ENCODE data around the gene EVC2.
"Not testable (repeated sequence)": the region's sequence is repeated elsewhere in the genome, so short reads cannot be mapped to it uniquely, and the experiment has no call there.

EVC2 gene

GRCh38 chr4:5615496-5616075, 92.8 kb downstream of the EVC2 start:
- Histone ChIP-seq H3K4me1 (ENCODE audit: low read length) (no peaks in the 10 kb centered on the region), H3K4me3 (ENCODE audit: low read length) (no peak overlapping the region), H3K9me3 (replicated peaks; ENCODE audit: insufficient read depth, low read length) (no peaks in the 10 kb centered on the region), H3K79me2 (ENCODE audit: low read length) (no peaks in the 10 kb centered on the region), H3F3A (ENCODE audit: insufficient read depth, low read length) (no peaks in the 10 kb centered on the region), H3K36me3 (replicated peaks; ENCODE audit: insufficient read depth, low read length) (no peaks in the 10 kb centered on the region; the same call in 1 of the 2 replicates), H3K4me2 (ENCODE audit: low read depth, low read length) (no peak overlapping the region), H3K27ac (ENCODE audit: low read length) (no peak overlapping the region), H3K27me3 (replicated peaks; ENCODE audit: insufficient read depth, low read length) (no peaks in the 10 kb centered on the region), H3K9ac (ENCODE audit: low read length) (no peak overlapping the region), H3K9me2 (replicated peaks; ENCODE audit: insufficient read depth, low read length) (no peaks in the 10 kb centered on the region), H2AFZ (ENCODE audit: low read length) (no peak overlapping the region), H4K20me1 (ENCODE audit: insufficient read depth, low read length) (no peaks in the 10 kb centered on the region)
- DNase-seq = no peak
- no peak for TF ChIP-seq EZH2phosphoT487 (IDR thresholded peaks at IDR 0.05; ENCODE audit: low read length)
- no peak for TF ChIP-seq EZH2 (optimal IDR thresholded peaks at IDR 0.05; ENCODE audit: low read depth, low read length)
- no peak for TF ChIP-seq CTCF (IDR thresholded peaks at IDR 0.05; ENCODE audit: low read length)

GRCh38 chr4:5611750-5612149, 96.6 kb downstream of the EVC2 start:
- H3K4me2 ChIP-seq (ENCODE audit: low read depth, low read length) = no peak overlapping the region
- H3K4me3 ChIP-seq (ENCODE audit: low read length) = no peak overlapping the region
- no peak for TF ChIP-seq EZH2phosphoT487 (IDR thresholded peaks at IDR 0.05; ENCODE audit: low read length)
- no peak for TF ChIP-seq CTCF (IDR thresholded peaks at IDR 0.05; ENCODE audit: low read length)
- no peak for TF ChIP-seq EZH2 (optimal IDR thresholded peaks at IDR 0.05; ENCODE audit: low read depth, low read length)
- H2AFZ ChIP-seq (ENCODE audit: low read length) = no peak overlapping the region
- no peaks in the 10 kb centered on the region; the same call in 1 of the 2 replicates for H3K36me3 ChIP-seq (replicated peaks; ENCODE audit: insufficient read depth, low read length)
- no peaks in the 10 kb centered on the region for H3K9me2 ChIP-seq (replicated peaks; ENCODE audit: insufficient read depth, low read length)
- no peak for DNase-seq
- no peak overlapping the region for H3K9ac ChIP-seq (ENCODE audit: low read length)
- H3K79me2 ChIP-seq (ENCODE audit: low read length) = no peaks in the 10 kb centered on the region
- H3F3A ChIP-seq (ENCODE audit: insufficient read depth, low read length) = no peaks in the 10 kb centered on the region
- no peak overlapping the region for H3K27ac ChIP-seq (ENCODE audit: low read length)
- no peaks in the 10 kb centered on the region for H3K9me3 ChIP-seq (replicated peaks; ENCODE audit: insufficient read depth, low read length)
- no peaks in the 10 kb centered on the region for H4K20me1 ChIP-seq (ENCODE audit: insufficient read depth, low read length)
- no peaks in the 10 kb centered on the region for H3K27me3 ChIP-seq (replicated peaks; ENCODE audit: insufficient read depth, low read length)
- H3K4me1 ChIP-seq (ENCODE audit: low read length) = no peaks in the 10 kb centered on the region

- no peak overlapping the region for H2AFZ ChIP-seq (ENCODE audit: low read length)
- no peaks in the 10 kb centered on the region for H4K20me1 ChIP-seq (ENCODE audit: insufficient read depth, low read length)
- H3K4me1 ChIP-seq (ENCODE audit: low read length) = no peaks in the 10 kb centered on the region
- no peaks in the 10 kb centered on the region for H3K9me2 ChIP-seq (replicated peaks; ENCODE audit: insufficient read depth, low read length)
- no peaks in the 10 kb centered on the region for H3K79me2 ChIP-seq (ENCODE audit: low read length)
- TF ChIP-seq CTCF (IDR thresholded peaks at IDR 0.05; ENCODE audit: low read length) = no peak
- no peak for TF ChIP-seq EZH2phosphoT487 (IDR thresholded peaks at IDR 0.05; ENCODE audit: low read length)
- no peak for TF ChIP-seq EZH2 (optimal IDR thresholded peaks at IDR 0.05; ENCODE audit: low read depth, low read length)
- no peak overlapping the region for H3K4me3 ChIP-seq (ENCODE audit: low read length)
- H3K4me2 ChIP-seq (ENCODE audit: low read depth, low read length) = no peak overlapping the region
- no peaks in the 10 kb centered on the region for H3K9me3 ChIP-seq (replicated peaks; ENCODE audit: insufficient read depth, low read length)
- no peaks in the 10 kb centered on the region for H3K27me3 ChIP-seq (replicated peaks; ENCODE audit: insufficient read depth, low read length)
- H3K36me3 ChIP-seq (replicated peaks; ENCODE audit: insufficient read depth, low read length) = no peaks in the 10 kb centered on the region
- no peak overlapping the region for H3K27ac ChIP-seq (ENCODE audit: low read length)
- H3F3A ChIP-seq (ENCODE audit: insufficient read depth, low read length) = no peaks in the 10 kb centered on the region
- no peak for DNase-seq
- no peak overlapping the region for H3K9ac ChIP-seq (ENCODE audit: low read length)
Measured at GRCh38 chr4:5609306-5610007, 98.9 kb downstream of the EVC2 start.

- not testable (repeated sequence) for H2AFZ ChIP-seq (ENCODE audit: low read length); H3K36me3 ChIP-seq (replicated peaks; ENCODE audit: insufficient read depth, low read length); H3K27me3 ChIP-seq (replicated peaks; ENCODE audit: insufficient read depth, low read length); H3K27ac ChIP-seq (ENCODE audit: low read length); H4K20me1 ChIP-seq (ENCODE audit: insufficient read depth, low read length); H3K9me2 ChIP-seq (replicated peaks; ENCODE audit: insufficient read depth, low read length); H3K79me2 ChIP-seq (ENCODE audit: low read length); H3K9me3 ChIP-seq (replicated peaks; ENCODE audit: insufficient read depth, low read length); DNase-seq; H3K9ac ChIP-seq (ENCODE audit: low read length); H3K4me3 ChIP-seq (ENCODE audit: low read length); H3K4me1 ChIP-seq (ENCODE audit: low read length); H3F3A ChIP-seq (ENCODE audit: insufficient read depth, low read length); H3K4me2 ChIP-seq (ENCODE audit: low read depth, low read length)
Measured at GRCh38 chr4:5593828-5594227, 114.5 kb downstream of the EVC2 start.

Data from MM.1S (cell line).